K562 (cell line): ENCODE measurements around the gene AIDA. TPM values are rescaled to one million over a fixed set of nuclear protein-coding genes. Genes with fewer than 3 reads are reported as not detected.

Experiments used
- ATF3 ChIP-seq, 2 experiments: fragments of 450-650 bp in 1 of 2; sonication (generic) in 1 of 2; formaldehyde crosslinking in 1 of 2; IDR thresholded peaks in 1 of 2; conservative IDR thresholded peaks in 1 of 2; 2 replicates each; pipeline versions ENCODE4 v1.6.1 to v1.8.1; 2016 to 2023; ENCODE audit warnings: mild to moderate bottlenecking in 2 of 2, moderate library complexity in 2 of 2, inconsistent platforms in 1 of 2, missing genetic modification reagents in 1 of 2
- ETV5 ChIP-seq: sonication (generic); formaldehyde crosslinking; IDR thresholded peaks from 2 replicates; pipeline ENCODE4 v1.4.0; 2020; ENCODE audit warnings: low read depth, mild to moderate bottlenecking, missing genetic modification reagents
- FOXA1 ChIP-seq: fragments of 450-650 bp; IDR thresholded peaks from 2 replicates; pipeline ENCODE4 v1.6.1; 2016; ENCODE audit warnings: mild to moderate bottlenecking, borderline replicate concordance
- HIVEP1 ChIP-seq: fragments of 250-450 bp; sonication (Bioruptor Pico); IDR thresholded peaks from 2 replicates; pipeline ENCODE4 v1.4.0; 2020; ENCODE audit warnings: mild to moderate bottlenecking
- IRF1 ChIP-seq: sonication (generic); formaldehyde crosslinking; IDR thresholded peaks from 2 replicates; pipeline ENCODE4 v1.8.0; 2022; ENCODE audit warnings: missing genetic modification reagents, mild to moderate bottlenecking, borderline replicate concordance
- MAFK ChIP-seq: IDR thresholded peaks from 2 replicates; pipeline ENCODE4 v1.6.1; 2011; ENCODE audit warnings: low read length, improper control_type of control experiment
- POLR2H ChIP-seq: IDR thresholded peaks from 2 replicates; pipeline ENCODE4 v1.6.1; 2016; ENCODE audit warnings: missing genetic modification characterization, low read depth, mild to moderate bottlenecking, control low read depth, missing compliant biosample characterization, moderate library complexity
- SMAD1 ChIP-seq: fragments of 150-350 bp; IDR thresholded peaks from 2 replicates; pipeline ENCODE4 v1.6.1; 2014; ENCODE audit warnings: low read length, low read depth; ENCODE audit not compliant: partially characterized antibody
- SMARCA5 ChIP-seq: fragments of 450-650 bp; IDR thresholded peaks from 2 replicates; pipeline ENCODE4 v1.6.1; 2016
- SOX6 ChIP-seq: fragments of 450-650 bp; IDR thresholded peaks from 2 replicates; pipeline ENCODE4 v1.6.1; 2014; ENCODE audit warnings: mild to moderate bottlenecking
- TCF15 ChIP-seq: fragments of 250-450 bp; sonication (Bioruptor Pico); IDR thresholded peaks from 2 replicates; pipeline ENCODE4 v1.8.0; 2022; ENCODE audit warnings: moderate library complexity, mild to moderate bottlenecking, inconsistent platforms
- TCF7L2 ChIP-seq: fragments of 150-350 bp; IDR thresholded peaks from 2 replicates; pipeline ENCODE4 v1.6.1; 2016; ENCODE audit warnings: low read depth, mild to moderate bottlenecking, low read length, moderate library complexity
- XRCC3 ChIP-seq: fragments of 450-650 bp; IDR thresholded peaks from 2 replicates; pipeline ENCODE4 v1.6.1; 2017; ENCODE audit warnings: mild to moderate bottlenecking, moderate library complexity
- ZBTB34 ChIP-seq: fragments of 250-450 bp; sonication (Bioruptor Pico); IDR thresholded peaks from 2 replicates; pipeline ENCODE4 v1.8.0; 2021; ENCODE audit warnings: mild to moderate bottlenecking, moderate library complexity
- ZNF274 ChIP-seq: IDR thresholded peaks from 2 replicates; pipeline ENCODE4 v1.6.1; 2011; ENCODE audit warnings: low read depth, mild to moderate bottlenecking, low read length, moderate library complexity, borderline replicate concordance
- ZNF324 ChIP-seq: fragments of 250-450 bp; sonication (Bioruptor Pico); IDR thresholded peaks from 2 replicates; pipeline ENCODE4 v1.4.0; 2020; ENCODE audit warnings: mild to moderate bottlenecking
- ZNF644 ChIP-seq: fragments of 200-800 bp; sonication (Bioruptor generic); IDR thresholded peaks from 2 replicates; pipeline ENCODE4 v1.6.1; 2016; ENCODE audit warnings: low read depth, missing genetic modification characterization, missing compliant biosample characterization
- polyA plus RNA-seq, 8 experiments: library from polyadenylated mRNA; depleted of rRNA in 4 of 8; stranded (reverse) in 5 of 8; unstranded in 3 of 8; fragments of >200 nt; fragmentation: Nextera tagmentation in 2 of 8; fragmentation: Illumina TruSeq in 1 of 8; extraction: Ambion mirVana in 2 of 8; extraction: Trizol in 1 of 8; gene quantifications; 2 replicates each; pipeline versions ENCODE4 v1.2.1 to v1.2.3, GENCODE V29; 2011 to 2014; ENCODE audit warnings: inconsistent platforms in 1 of 8, missing spikeins in 1 of 8
- total RNA-seq, 7 experiments: library from RNA; depleted of rRNA in 6 of 7; stranded (reverse); fragments of >200 nt in 6 of 7; fragmentation: Illumina TruSeq in 2 of 7; extraction: Trizol in 2 of 7; gene quantifications; 2 replicates each; pipeline versions ENCODE4 v1.2.1 to v1.2.3, GENCODE V29; 2011 to 2021; ENCODE audit warnings: low replicate concordance in 1 of 7
- TF ChIP-seq, protein P1 (sequence below), 2 experiments: fragments of 250-450 bp in 1 of 2; fragments of 450-650 bp in 1 of 2; sonication (Bioruptor Pico) in 1 of 2; IDR thresholded peaks; 2 replicates each; pipeline versions ENCODE4 v1.6.1 to v1.8.0; 2016 to 2021; ENCODE audit warnings: mild to moderate bottlenecking in 2 of 2, moderate library complexity in 2 of 2, missing compliant biosample characterization in 1 of 2, missing genetic modification characterization in 1 of 2
- TF ChIP-seq, protein P2 (sequence below): fragments of 450-650 bp; IDR thresholded peaks from 2 replicates; pipeline ENCODE4 v1.7.1; 2018; ENCODE audit warnings: mild to moderate bottlenecking, low read depth; ENCODE audit not compliant: partially characterized antibody

Gene AIDA
- total and polyA plus RNA-seq, 9 of the 15 experiments (the other 6 are each of a cell fraction or from before 2014, with no cell fraction given) = 18.2 to 77.9 (median 24.9) TPM

DNA sequence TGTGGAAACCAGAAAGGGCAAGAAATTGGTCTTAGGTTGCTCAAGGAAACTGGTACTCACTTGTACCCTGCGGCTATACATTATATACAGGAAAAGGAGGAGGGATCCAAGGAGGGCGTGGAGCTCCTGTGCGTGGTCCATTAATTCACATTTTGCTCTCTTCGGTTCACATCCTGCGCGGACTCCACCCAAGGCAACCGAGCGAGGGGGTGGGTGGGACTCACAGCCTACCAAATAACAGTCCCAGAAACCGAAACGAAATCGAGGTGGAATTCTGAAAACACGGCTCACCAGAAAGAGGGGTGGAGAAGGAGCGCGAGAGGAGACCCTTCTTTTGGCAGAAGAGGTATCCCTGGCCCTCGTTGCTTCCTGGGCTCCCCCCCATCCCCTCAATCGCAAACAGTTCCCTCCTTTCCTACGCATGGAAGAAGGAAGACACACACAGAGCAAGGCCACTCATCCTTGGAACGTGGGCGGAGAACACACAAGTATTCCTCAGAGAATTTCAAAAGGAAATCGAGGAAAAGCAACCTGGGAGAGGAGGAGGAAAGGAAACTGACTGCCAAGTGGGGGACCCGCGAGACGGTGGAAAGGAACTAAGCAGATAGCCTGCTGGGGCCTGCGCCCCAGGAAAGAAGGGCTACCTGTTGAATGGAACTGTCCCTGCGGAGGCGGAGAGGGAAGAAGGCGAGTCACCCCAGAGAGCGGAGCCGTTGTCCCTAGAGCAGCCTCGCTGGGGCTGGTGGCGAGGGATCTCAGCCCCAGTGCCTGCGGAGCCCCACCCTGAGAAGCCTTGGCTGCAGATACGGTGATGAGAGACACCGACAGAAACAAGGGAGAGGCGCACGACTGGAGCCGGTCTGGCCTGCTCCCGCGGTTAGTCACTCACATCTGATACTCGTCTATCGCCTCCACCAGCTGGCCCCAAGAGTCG, 705 bp downstream of the AIDA start (continued):
- 0 out of 2 replicates have a peak, but pooled peaks have one; percentile 33 for TF ChIP-seq SMARCA5
- TF ChIP-seq TCF7L2 = no peak
- TF ChIP-seq POLR2H (tag) = no peak
- TF ChIP-seq MAFK = no peak
- TF ChIP-seq TCF15 (CRISPR knock-in tag) = no peak
- TF ChIP-seq XRCC3 = no peak
- TF ChIP-seq IRF1 (CRISPR knock-in tag) = no peak
- TF ChIP-seq ZNF644 (tag) = no peak
- no peak for TF ChIP-seq FOXA1
- TF ChIP-seq, protein P1, sequence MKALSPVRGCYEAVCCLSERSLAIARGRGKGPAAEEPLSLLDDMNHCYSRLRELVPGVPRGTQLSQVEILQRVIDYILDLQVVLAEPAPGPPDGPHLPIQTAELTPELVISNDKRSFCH (CRISPR knock-in tag; IDR thresholded peaks at IDR 0.05) = no peak
- TF ChIP-seq, protein P1 (tag; IDR thresholded peaks at IDR 0.05) = peak; percentile 54; the same call in 1 of the 2 replicates
- TF ChIP-seq ATF3 (IDR thresholded peaks at IDR 0.05) = no peak
- TF ChIP-seq ATF3 (CRISPR knock-in tag; conservative IDR thresholded peaks at IDR 0.05) = no peak
- no peak for TF ChIP-seq ZBTB34 (CRISPR knock-in tag)
- TF ChIP-seq ETV5 (CRISPR knock-in tag) = no peak; the same call in 1 of the 2 replicates
- TF ChIP-seq, protein P2, sequence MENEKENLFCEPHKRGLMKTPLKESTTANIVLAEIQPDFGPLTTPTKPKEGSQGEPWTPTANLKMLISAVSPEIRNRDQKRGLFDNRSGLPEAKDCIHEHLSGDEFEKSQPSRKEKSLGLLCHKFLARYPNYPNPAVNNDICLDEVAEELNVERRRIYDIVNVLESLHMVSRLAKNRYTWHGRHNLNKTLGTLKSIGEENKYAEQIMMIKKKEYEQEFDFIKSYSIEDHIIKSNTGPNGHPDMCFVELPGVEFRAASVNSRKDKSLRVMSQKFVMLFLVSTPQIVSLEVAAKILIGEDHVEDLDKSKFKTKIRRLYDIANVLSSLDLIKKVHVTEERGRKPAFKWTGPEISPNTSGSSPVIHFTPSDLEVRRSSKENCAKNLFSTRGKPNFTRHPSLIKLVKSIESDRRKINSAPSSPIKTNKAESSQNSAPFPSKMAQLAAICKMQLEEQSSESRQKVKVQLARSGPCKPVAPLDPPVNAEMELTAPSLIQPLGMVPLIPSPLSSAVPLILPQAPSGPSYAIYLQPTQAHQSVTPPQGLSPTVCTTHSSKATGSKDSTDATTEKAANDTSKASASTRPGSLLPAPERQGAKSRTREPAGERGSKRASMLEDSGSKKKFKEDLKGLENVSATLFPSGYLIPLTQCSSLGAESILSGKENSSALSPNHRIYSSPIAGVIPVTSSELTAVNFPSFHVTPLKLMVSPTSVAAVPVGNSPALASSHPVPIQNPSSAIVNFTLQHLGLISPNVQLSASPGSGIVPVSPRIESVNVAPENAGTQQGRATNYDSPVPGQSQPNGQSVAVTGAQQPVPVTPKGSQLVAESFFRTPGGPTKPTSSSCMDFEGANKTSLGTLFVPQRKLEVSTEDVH = no peak
- TF ChIP-seq ZNF324 (CRISPR knock-in tag) = no peak
- TF ChIP-seq ZNF274 = no peak
- no peak for TF ChIP-seq HIVEP1 (CRISPR knock-in tag)
- TF ChIP-seq SOX6 = peak; percentile 79; the same call in 1 of the 2 replicates
- TF ChIP-seq SMAD1 = no peak
